ENCODE measurements around the gene MRPS15. TPM values are rescaled to one million over a fixed set of nuclear protein-coding genes. Genes with fewer than 3 reads are reported as not detected.
"Not testable (repeated sequence)": the region's sequence is repeated elsewhere in the genome, so short reads cannot be mapped to it uniquely, and the experiment has no call there.

Gene MRPS15
- total RNA-seq, 1 experiment from 2014 or later, result 101 TPM

DNA sequence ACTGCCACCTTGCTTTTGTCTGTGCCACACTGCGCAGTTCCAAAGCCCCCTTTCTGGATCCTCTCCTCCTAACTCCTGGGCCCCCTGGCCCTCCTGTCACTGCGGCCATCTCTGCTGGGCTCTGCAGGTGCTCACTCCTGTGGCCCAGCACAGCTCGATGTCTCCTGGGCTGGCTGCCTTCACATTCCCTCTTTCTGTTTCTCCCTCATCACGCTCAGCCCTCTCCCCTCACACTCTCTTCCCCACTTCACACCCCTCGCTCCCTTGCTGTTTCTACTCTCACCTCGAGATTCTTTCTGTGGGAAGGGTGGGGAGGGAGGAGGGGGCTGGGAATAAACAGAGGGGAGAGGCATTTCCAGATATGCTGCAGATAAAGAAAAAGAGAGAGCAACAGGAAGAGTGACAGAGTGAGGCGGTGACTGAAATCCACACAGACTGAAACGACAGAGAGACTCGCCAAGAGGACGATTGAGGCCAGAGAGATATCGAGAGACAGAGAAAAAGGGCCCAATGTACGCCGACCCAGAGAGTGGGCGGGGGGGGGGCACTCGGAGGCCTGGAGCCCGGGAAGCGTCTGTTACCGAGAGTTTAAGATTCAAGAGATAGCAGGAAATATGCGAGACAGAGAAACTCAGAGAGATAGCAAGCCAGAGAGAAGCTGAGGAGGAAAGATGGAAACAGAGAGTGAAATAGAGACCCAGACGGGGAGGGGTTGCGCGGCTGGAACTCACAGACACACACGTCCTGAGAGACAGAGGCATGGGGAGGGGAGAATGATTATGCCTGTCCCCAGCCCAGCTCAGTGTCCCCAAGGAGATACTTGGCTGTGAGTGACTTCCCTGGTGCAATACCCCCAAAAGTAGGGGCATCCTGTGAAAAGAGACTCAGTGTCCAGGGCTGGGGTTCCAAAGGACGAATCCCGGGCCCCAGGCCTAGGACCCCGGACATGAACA is 17.9 kb upstream of the MRPS15 start:
- ChIA-PET POLR2A (interaction anchor here (1.7 kb wide), 1 partner anchor 17 kb away, joined by 4 read pairs; no protein-coding TSS in a partner anchor), CTCF (interaction anchor here (0.6 to 1.5 kb wide), 3 partner anchors 10 to 558 kb away, joined by 3 read pairs; no protein-coding TSS in a partner anchor)
- no TSS peak for BruUV-seq (replicated peaks)
- intact Hi-C loops (cut with micrococcal nuclease), result no loop called here
- H3K4me3 Mint-ChIP-seq (ENCODE audit: unreplicated experiment), result no peak overlapping the region
- no peaks in the 10 kb centered on the region for H3K9me3 Mint-ChIP-seq (ENCODE audit: unreplicated experiment)
- no peak overlapping the region for H3K27ac Mint-ChIP-seq (ENCODE audit: low read depth, unreplicated experiment)
- no peak for DNase-seq (ENCODE audit: unreplicated experiment)
- peaks cover 8% of the 10 kb centered on the region for H3K27me3 Mint-ChIP-seq (ENCODE audit: insufficient read depth, unreplicated experiment)
- H3K4me1 Mint-ChIP-seq (ENCODE audit: insufficient read depth, unreplicated experiment), result peaks cover 9% of the 10 kb centered on the region
- no peaks in the 10 kb centered on the region for H3K36me3 Mint-ChIP-seq (ENCODE audit: insufficient read depth, unreplicated experiment)
- TF ChIP-seq, protein P1, sequence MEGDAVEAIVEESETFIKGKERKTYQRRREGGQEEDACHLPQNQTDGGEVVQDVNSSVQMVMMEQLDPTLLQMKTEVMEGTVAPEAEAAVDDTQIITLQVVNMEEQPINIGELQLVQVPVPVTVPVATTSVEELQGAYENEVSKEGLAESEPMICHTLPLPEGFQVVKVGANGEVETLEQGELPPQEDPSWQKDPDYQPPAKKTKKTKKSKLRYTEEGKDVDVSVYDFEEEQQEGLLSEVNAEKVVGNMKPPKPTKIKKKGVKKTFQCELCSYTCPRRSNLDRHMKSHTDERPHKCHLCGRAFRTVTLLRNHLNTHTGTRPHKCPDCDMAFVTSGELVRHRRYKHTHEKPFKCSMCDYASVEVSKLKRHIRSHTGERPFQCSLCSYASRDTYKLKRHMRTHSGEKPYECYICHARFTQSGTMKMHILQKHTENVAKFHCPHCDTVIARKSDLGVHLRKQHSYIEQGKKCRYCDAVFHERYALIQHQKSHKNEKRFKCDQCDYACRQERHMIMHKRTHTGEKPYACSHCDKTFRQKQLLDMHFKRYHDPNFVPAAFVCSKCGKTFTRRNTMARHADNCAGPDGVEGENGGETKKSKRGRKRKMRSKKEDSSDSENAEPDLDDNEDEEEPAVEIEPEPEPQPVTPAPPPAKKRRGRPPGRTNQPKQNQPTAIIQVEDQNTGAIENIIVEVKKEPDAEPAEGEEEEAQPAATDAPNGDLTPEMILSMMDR (IDR thresholded peaks at IDR 0.05; ENCODE audit: unreplicated experiment), result no peak

DNA sequence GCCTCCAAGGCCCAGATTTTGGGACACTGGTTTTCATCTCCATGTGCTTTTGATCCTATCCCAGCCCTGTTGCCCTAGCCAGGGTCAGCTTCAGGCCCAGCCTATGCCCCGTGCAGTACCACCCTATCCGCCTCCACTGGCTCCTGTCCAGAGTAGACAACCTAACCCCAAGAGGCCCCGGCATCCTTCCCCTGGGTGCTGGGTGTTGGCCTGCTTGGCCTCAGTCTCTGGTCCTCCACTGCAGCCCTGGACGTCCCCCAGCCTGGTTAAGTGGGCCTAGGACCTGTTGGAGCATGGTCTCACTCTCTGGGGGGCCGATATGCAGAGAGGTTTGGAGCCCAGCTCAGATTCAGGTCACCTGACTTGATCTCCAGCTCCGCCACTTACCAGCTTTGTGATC is 16.9 kb upstream of the MRPS15 start:
- no peak overlapping the region for H3K27ac Mint-ChIP-seq (ENCODE audit: low read depth, unreplicated experiment)
- intact Hi-C loops (cut with micrococcal nuclease), result no loop called here
- ChIA-PET POLR2A (interaction anchor here (1.7 kb wide), 1 partner anchor 16 kb away, joined by 4 read pairs; no protein-coding TSS in a partner anchor), CTCF (interaction anchor here (1.5 kb wide), 1 partner anchor 9 kb away, joined by 3 read pairs; no protein-coding TSS in a partner anchor)
- no peaks in the 10 kb centered on the region for H3K36me3 Mint-ChIP-seq (ENCODE audit: insufficient read depth, unreplicated experiment)
- no peak for DNase-seq (ENCODE audit: unreplicated experiment)
- H3K4me3 Mint-ChIP-seq (ENCODE audit: unreplicated experiment), result no peak overlapping the region
- no peaks in the 10 kb centered on the region for H3K9me3 Mint-ChIP-seq (ENCODE audit: unreplicated experiment)
- peaks cover 6% of the 10 kb centered on the region for H3K4me1 Mint-ChIP-seq (ENCODE audit: insufficient read depth, unreplicated experiment)
- TF ChIP-seq, protein P1 (IDR thresholded peaks at IDR 0.05; ENCODE audit: unreplicated experiment), result no peak
- BruUV-seq (replicated peaks), result no TSS peak
- H3K27me3 Mint-ChIP-seq (ENCODE audit: insufficient read depth, unreplicated experiment), result peaks cover 8% of the 10 kb centered on the region

DNA sequence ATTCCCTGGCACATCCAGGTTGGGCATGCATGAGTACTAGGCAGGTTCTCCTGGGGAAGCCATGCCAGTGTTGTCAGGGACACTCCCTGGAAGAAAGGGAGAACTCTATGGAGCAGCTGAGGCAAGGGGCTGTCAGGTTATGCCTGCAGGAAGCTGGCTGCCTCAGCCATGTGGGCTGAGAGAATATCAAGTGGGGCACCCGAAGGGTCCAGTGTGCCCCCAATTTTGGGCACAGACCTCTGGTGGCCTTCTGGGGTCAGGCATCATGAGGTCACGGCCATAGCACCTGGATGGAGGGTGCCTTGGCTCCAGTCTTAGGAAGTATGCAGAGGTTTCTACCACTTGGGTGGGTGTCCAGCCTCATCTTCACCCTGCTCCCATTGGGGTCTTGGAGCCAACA is 16.0 kb upstream of the MRPS15 start:
- Mint-ChIP-seq H3K27ac (ENCODE audit: low read depth, unreplicated experiment) (no peak overlapping the region), H3K4me3 (ENCODE audit: unreplicated experiment) (no peak overlapping the region), H3K9me3 (ENCODE audit: unreplicated experiment) (no peaks in the 10 kb centered on the region), H3K36me3 (ENCODE audit: insufficient read depth, unreplicated experiment) (no peaks in the 10 kb centered on the region), H3K27me3 (ENCODE audit: insufficient read depth, unreplicated experiment) (peaks cover 8% of the 10 kb centered on the region), H3K4me1 (ENCODE audit: insufficient read depth, unreplicated experiment) (peaks cover 6% of the 10 kb centered on the region)
- intact Hi-C loops (cut with micrococcal nuclease), result no loop called here
- TF ChIP-seq, protein P1 (IDR thresholded peaks at IDR 0.05; ENCODE audit: unreplicated experiment), result no peak
- CTCF ChIA-PET, result interaction anchor here (1.5 kb wide), 1 partner anchor 8 kb away, joined by 3 read pairs; no protein-coding TSS in a partner anchor
- POLR2A ChIA-PET, result no interaction called here
- BruUV-seq (replicated peaks), result no TSS peak
- no peak for DNase-seq (ENCODE audit: unreplicated experiment)

DNA sequence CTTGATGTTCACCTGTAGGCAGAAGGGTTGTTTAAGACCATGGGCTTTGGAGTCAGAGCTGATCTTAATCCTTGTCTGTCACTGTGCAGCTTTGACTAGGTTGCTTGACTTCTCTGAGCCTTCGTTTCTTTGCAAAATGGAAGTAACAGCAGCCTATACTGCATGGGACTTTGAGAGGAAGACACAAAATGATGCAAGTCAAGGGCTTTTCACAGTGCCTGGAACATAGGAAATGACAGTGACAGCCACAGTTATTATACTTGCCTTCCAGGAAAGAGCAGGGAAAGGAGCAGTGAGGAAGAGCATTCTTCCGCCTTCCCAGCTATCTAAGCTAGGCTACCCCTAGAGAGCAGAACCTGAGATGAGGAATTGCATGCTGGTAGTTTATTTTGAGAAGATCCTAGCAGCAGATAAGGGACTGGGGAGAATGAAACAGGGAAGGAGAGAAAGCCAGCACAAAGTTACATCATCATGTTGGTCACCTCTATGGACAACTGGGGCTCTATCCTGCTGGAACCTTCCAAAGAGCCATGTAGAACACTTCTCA is 15.4 kb upstream of the MRPS15 start:
- Mint-ChIP-seq H3K9me3 (ENCODE audit: unreplicated experiment) (no peaks in the 10 kb centered on the region), H3K27ac (ENCODE audit: low read depth, unreplicated experiment) (no peak overlapping the region), H3K4me1 (ENCODE audit: insufficient read depth, unreplicated experiment) (peaks cover 6% of the 10 kb centered on the region), H3K27me3 (ENCODE audit: insufficient read depth, unreplicated experiment) (peaks cover 8% of the 10 kb centered on the region), H3K36me3 (ENCODE audit: insufficient read depth, unreplicated experiment) (no peaks in the 10 kb centered on the region), H3K4me3 (ENCODE audit: unreplicated experiment) (no peak overlapping the region)
- intact Hi-C loops (cut with micrococcal nuclease), result no loop called here
- ChIA-PET POLR2A (no interaction called here), CTCF (interaction anchor here (0.6 kb wide), 1 partner anchor 667 kb away, joined by 3 read pairs; no protein-coding TSS in a partner anchor)
- BruUV-seq (replicated peaks), result no TSS peak
- DNase-seq (ENCODE audit: unreplicated experiment), result no peak
- TF ChIP-seq, protein P1 (IDR thresholded peaks at IDR 0.05; ENCODE audit: unreplicated experiment), result no peak

DNA sequence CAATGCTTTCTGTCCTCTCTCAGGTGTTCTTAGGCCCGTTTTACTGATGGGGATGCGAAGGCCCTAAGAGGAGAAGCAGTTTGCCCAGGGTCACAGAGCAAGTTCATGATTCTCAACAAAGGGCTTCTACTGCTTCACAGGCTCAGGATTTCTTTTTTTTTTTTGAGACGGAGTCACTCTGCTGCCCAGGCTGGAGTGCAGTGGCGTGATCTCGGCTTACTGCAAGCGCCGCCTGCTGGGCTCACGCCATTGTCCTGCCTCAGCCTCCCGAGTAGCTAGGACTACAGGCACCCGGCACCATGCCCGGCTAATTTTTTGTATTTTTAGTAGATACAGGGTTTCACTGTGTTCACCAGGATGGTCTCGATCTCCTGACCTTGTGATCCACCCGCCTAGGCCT is 13.4 kb upstream of the MRPS15 start:
- H3K36me3 Mint-ChIP-seq (ENCODE audit: insufficient read depth, unreplicated experiment); H3K4me3 Mint-ChIP-seq (ENCODE audit: unreplicated experiment); H3K4me1 Mint-ChIP-seq (ENCODE audit: insufficient read depth, unreplicated experiment); BruUV-seq (replicated peaks); H3K27ac Mint-ChIP-seq (ENCODE audit: low read depth, unreplicated experiment); intact Hi-C loops (cut with micrococcal nuclease); H3K9me3 Mint-ChIP-seq (ENCODE audit: unreplicated experiment); POLR2A ChIA-PET; H3K27me3 Mint-ChIP-seq (ENCODE audit: insufficient read depth, unreplicated experiment); DNase-seq (ENCODE audit: unreplicated experiment): not testable (repeated sequence)
- CTCF ChIA-PET, result interaction anchor here (0.9 kb wide), 1 partner anchor 39 kb away, joined by 4 read pairs; no protein-coding TSS in a partner anchor

Data from MCF 10A (cell line).